GM12873 (cell line): ENCODE data around the gene DAND5.

Experiments used
- CTCF ChIP-seq: IDR thresholded peaks from 2 replicates; pipeline ENCODE4 v1.5.1; 2012; ENCODE audit warnings: low read depth, mild to moderate bottlenecking, moderate library complexity, low read length, control low read depth; ENCODE audit not compliant: insufficient read depth; ENCODE audit errors: missing control alignments

Gene DAND5

GRCh38 chr19:13002166-13002898, 33.0 kb downstream of the DAND5 start:
- TF ChIP-seq CTCF, result no peak

- TF ChIP-seq CTCF, result no peak
Measured at GRCh38 chr19:13003081-13003480, 33.7 kb downstream of the DAND5 start.

- no peak for TF ChIP-seq CTCF
Measured at GRCh38 chr19:13004273-13004672, 34.9 kb downstream of the DAND5 start.

GRCh38 chr19:13005253-13005652, 35.9 kb downstream of the DAND5 start:
- no peak for TF ChIP-seq CTCF

GRCh38 chr19:13005861-13006370, 36.5 kb downstream of the DAND5 start:
- no peak for TF ChIP-seq CTCF

- no peak for TF ChIP-seq CTCF
Measured at GRCh38 chr19:13006431-13007281, 37.3 kb downstream of the DAND5 start.
